ENCODE data around the gene IFNA14. TPM values are rescaled to one million over a fixed set of nuclear protein-coding genes. Genes with fewer than 3 reads are reported as not detected.

Gene IFNA14
- total RNA-seq (2014; rRNA removed; shearing (Covaris generic)) = not detected in 2 replicates

DNA sequence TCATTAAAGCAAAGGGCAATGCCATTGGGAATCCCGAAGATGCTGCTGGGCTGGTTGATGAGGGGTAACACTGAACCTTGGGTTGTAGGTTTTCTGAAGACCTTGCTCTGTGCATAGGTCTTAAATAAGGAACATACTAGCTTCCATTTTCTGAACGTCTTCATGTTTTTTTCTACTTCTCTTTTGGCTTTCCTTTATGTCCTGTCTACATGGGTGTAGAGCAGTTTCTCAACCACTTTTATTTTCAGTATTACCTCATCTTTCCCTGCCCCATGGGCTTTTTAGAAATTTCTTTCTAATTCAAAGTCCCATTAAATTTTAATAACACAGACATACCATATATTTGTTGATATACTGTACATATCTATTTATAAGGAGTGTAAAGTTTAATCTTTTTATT is at the start of gene IFNA14:
TSS of gene IFNA14 (minus strand) at position 95 of the 400 bp plus-strand sequence. CDS start at position 25, 70 bp downstream.
- no peak within 1 kb of the TSS for H3K27ac ChIP-seq

DNA sequence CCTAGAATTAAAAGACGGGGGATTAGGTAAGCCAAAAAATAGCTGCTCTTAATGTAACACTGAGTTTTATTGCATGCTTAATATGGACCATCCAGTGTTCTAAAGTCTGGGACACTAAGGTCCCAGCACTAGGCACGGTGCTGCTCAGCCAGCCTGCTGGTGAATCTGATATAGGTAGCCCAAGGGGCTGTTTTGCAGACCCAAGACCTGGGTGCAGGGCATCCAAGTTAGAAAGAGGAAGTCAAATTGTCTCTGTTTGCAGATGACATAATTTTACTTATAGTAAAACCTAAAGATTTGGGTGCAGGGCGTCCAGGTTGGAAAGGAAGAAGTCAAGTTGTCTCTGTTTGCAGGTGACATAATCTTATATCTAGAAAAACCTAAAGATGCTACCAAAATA is 47.5 kb upstream of the IFNA14 start:
- Histone ChIP-seq H3K36me3 (no peaks in the 10 kb centered on the region), H3K4me1 (no peaks in the 10 kb centered on the region), H3K27ac (no peak overlapping the region), H3K9me3 (replicated peaks) (no peaks in the 10 kb centered on the region), H3K4me3 (no peak overlapping the region), H3K27me3 (no peaks in the 10 kb centered on the region; the same call in 1 of the 2 replicates)
- no peak for DNase-seq

More for the DNA sequence above, at the start of gene IFNA14:
- Histone ChIP-seq H3K4me3 (no peak within 1 kb of the TSS), H3K4me1 (no peaks in the 10 kb centered on the region), H3K36me3 (no peaks in the 10 kb centered on the region), H3K9me3 (replicated peaks) (no peaks in the 10 kb centered on the region), H3K27me3 (no peaks in the 10 kb centered on the region)
- DNase-seq = no peak

DNA sequence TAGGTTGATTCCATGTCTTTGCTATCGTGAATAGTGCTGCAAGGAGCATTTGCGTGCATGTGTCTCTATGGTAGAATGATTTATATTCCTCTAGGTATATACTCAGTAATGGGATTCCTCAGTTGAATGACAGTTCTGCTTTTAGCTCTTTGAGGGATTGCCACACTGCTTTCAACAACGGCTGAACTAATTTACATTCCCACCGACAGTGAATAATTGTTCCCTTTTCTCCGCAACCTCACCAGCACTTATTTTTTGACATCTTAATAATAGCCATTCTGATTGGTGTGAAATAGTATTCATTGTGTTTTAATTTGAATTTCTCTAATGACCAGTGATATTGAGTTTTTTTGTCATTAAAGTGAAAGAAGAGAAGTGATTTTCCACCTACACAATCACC is 46.9 kb upstream of the IFNA14 start:
- Histone ChIP-seq H3K36me3 (no peaks in the 10 kb centered on the region), H3K4me1 (no peaks in the 10 kb centered on the region), H3K9me3 (replicated peaks) (no peaks in the 10 kb centered on the region), H3K27ac (no peak overlapping the region), H3K4me3 (no peak overlapping the region), H3K27me3 (no peaks in the 10 kb centered on the region)
- DNase-seq = no peak

DNA sequence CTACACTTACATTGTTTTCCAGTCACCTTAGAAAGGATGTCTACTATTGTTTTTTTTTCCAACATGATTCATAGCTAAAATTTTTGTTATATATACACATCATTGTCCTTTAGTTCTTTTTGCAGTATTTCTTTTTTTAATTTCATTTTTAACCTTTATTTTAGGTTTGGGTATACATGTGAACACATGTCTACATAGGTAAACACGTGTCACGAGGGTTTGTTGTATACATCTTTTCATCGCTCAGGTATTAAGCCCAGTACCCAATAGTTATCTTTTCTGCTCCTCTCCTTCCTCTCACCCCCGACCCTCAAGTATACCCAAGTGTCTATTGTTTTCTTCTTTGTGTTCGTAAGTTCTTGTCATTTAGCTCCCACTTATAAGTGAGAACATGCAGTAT is 46.3 kb upstream of the IFNA14 start:
- no peaks in the 10 kb centered on the region for H3K4me1 ChIP-seq
- no peak for DNase-seq

DNA sequence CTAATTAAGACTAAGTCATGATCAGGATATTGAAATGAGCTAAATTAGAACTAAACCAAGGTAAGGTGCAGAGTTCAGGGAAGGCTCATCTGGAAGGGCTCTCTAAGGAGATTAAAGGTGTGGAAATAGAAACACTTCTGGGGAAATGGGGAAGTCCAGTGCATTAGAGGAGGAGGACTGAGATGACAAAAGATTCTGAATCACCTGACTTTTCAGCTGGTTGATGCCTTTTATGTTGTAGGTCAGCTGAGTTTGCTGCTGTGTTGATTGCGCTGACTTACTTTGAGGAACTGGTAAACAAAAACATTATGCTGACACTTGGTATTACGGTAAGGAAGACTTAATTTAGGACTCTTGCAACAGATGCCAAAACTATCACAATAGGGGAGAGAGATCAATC is 41.5 kb upstream of the IFNA14 start:
- Histone ChIP-seq H3K27ac (no peak overlapping the region), H3K9me3 (replicated peaks) (no peaks in the 10 kb centered on the region), H3K4me3 (no peak overlapping the region), H3K36me3 (no peaks in the 10 kb centered on the region), H3K4me1 (no peaks in the 10 kb centered on the region), H3K27me3 (no peaks in the 10 kb centered on the region)
- no peak for DNase-seq

More for the DNA sequence above, 46.3 kb upstream of the IFNA14 start:
- Histone ChIP-seq H3K27me3 (no peaks in the 10 kb centered on the region), H3K4me3 (no peak overlapping the region), H3K9me3 (replicated peaks) (no peaks in the 10 kb centered on the region), H3K36me3 (no peaks in the 10 kb centered on the region), H3K27ac (no peak overlapping the region)

DNA sequence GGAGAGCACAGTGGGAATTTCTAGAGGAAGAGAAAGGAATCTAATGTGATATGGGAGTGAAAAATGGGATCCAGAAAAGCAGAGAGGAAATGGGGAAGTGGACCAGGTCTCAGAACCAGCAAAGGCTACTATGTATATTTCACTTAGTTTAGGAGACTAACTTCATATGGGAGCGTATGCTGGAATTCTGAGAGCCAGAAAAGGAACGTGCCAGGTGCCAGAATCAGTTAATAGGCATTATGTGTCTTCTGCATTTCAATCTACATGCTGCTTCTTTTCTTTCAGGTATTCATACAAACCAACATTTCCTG is 28.5 kb upstream of the IFNA14 start:
- DNase-seq = no peak
- H3K4me1 ChIP-seq = no peaks in the 10 kb centered on the region
- no peak overlapping the region for H3K27ac ChIP-seq
- H3K4me3 ChIP-seq = no peak overlapping the region
- no peaks in the 10 kb centered on the region for H3K27me3 ChIP-seq
- no peaks in the 10 kb centered on the region for H3K36me3 ChIP-seq
- H3K9me3 ChIP-seq (replicated peaks) = no peaks in the 10 kb centered on the region

DNA sequence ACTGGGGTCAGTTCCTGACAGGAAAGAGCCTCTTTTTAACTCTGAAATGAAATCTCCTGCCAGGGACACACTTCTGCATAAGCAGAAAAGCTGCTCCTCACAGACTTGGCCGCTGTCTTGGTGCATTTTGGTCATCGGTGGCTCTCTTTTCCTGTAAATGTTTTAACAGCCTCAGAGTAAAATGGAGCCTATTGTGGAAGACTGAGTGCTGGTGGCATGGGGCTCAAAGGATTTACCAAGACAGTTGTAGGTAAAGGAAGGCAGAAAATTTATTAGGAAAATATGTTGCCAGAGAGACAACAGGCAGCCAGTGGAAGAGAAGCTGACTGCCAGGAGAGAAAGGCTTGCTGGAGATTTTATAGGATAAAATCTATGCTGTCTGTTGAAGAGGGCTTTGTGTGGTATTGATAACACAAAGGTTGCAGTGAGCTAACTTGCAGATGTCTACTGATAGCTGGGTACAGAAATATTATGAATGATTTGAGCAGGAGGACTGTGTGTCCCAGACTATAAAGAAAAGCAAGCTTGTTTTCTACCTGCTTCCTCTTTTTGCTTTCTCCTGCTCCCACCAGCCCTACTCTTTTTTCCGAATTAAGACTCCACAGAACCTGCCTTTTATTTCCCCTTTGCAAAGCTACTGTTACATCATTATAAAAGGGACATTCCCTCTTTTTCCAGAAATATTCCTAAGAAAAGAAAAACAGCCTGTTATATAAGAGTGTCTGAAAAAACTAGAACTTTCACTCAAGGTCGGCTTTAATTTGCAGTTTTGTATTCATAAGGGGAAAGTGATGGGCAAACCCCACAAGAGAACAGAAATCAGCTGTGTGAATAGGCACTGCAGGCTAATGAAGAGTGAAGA is 27.9 kb upstream of the IFNA14 start:
- Histone ChIP-seq H3K9me3 (replicated peaks) (no peaks in the 10 kb centered on the region), H3K36me3 (no peaks in the 10 kb centered on the region), H3K4me3 (no peak overlapping the region), H3K4me1 (no peaks in the 10 kb centered on the region), H3K27ac (no peak overlapping the region), H3K27me3 (no peaks in the 10 kb centered on the region)
- DNase-seq = no peak

DNA sequence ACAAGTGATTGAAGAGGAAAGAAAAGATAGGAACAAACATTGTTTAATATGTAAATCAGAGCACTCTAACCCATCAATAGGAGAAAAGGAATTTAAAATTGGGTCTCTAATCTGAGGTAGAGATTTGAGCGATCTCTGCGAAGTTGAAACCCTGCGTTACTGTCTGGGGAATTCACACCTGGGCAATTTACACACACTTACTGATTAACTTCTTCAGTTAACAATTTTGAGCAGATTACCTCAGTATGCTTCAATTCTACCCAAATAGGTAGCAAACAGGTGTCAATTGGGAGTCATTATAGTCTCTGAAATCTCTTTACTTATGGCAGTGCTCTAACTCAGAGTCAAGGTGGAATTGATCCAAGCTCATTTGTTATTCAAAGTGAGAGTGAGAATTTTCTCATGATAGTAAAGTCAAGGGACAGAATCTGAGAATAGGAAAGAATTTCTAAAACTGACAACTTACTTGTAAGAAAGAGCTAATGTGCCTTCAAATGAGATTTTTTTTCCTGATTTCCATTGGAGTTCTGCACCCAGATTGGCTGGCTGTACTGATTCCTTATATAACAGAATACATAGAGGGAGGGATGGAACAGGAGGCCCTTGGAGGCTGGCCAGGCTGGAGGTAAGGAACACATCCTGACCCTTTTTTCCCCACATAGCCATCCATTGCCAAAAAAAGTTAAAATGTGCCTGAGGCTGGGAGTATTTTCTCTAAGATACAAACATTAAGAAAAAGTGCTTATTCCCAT is 27.1 kb upstream of the IFNA14 start:
- Histone ChIP-seq H3K4me1 (no peaks in the 10 kb centered on the region), H3K9me3 (replicated peaks) (no peaks in the 10 kb centered on the region), H3K27me3 (no peaks in the 10 kb centered on the region), H3K27ac (no peak overlapping the region), H3K36me3 (no peaks in the 10 kb centered on the region), H3K4me3 (no peak overlapping the region)
- no peak for DNase-seq

DNA sequence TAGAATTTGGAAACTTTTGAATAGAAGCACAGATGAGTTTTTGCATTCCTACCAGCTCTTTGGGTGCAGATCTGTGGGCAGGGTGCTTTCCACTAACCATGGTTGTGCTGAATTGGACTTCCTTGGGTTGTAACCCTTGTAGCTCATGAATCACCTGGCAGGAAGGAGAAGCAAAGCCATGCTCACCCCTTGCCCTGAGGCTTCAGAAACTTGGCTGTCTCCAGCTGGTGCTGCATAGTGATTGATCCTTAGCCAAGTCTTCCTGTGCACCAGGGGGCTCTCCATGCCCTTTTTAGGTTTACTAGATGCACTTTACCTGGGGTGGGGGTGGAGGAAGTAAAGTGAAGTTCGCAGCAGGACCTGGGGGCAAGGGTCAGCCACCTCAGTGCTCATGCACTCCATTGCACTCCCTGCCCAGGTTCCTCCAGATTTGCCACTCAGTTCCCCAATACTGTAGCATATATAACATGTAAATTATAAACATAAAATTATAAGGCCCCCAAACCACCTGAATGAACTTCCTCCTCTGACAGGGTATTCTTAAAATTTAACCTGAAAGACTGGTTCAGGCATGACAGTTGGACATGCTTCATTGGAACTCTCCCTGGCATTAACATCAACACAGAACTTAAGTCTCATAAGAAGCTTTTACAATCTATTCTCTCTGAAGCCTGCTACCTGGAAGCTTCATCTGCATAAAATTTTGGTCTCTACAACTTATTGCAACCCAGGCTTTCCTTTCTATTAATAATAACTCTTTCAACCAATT is 25.8 kb upstream of the IFNA14 start:
- H3K4me3 ChIP-seq = no peak overlapping the region
- H3K27ac ChIP-seq = no peak overlapping the region
- no peaks in the 10 kb centered on the region for H3K4me1 ChIP-seq
- no peaks in the 10 kb centered on the region for H3K36me3 ChIP-seq
- no peaks in the 10 kb centered on the region for H3K9me3 ChIP-seq (replicated peaks)
- H3K27me3 ChIP-seq = no peaks in the 10 kb centered on the region
- DNase-seq = no peak

DNA sequence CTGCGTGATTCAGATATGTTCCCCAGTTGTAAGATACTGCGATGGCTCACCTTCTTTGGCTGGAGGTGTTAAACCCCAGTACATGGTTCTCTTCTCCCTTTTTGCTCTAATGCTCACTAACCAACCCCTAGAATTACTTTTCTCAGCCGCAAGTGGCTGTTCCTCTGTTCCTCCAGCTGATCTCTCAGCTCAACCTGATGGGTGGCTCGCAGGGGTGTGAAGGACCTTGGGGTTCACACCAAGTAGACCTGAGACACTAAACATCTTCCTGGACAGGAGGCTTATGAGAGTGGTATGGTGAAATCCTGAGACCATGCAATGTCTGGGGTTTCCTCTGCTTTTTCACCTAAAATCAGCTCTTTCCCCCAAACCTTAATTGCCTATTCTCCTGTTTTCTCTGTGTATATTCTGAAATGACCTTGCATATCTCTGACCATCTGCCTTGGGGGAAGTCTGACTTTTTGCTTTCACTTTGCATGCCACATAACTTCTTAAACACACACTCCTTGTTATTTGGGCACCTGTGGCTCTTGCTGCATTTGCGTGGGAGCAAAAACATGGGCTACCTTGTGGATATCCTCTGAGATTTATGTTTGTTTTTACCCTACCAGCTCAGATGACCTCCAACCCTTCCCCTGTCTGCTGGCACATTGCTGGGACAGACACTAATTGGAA is 15.9 kb upstream of the IFNA14 start:
- Histone ChIP-seq H3K9me3 (replicated peaks) (no peaks in the 10 kb centered on the region), H3K27me3 (peaks cover 3% of the 10 kb centered on the region; the same call in 1 of the 2 replicates), H3K4me1 (no peaks in the 10 kb centered on the region), H3K4me3 (no peak overlapping the region), H3K27ac (no peak overlapping the region), H3K36me3 (no peaks in the 10 kb centered on the region)
- DNase-seq = no peak

DNA sequence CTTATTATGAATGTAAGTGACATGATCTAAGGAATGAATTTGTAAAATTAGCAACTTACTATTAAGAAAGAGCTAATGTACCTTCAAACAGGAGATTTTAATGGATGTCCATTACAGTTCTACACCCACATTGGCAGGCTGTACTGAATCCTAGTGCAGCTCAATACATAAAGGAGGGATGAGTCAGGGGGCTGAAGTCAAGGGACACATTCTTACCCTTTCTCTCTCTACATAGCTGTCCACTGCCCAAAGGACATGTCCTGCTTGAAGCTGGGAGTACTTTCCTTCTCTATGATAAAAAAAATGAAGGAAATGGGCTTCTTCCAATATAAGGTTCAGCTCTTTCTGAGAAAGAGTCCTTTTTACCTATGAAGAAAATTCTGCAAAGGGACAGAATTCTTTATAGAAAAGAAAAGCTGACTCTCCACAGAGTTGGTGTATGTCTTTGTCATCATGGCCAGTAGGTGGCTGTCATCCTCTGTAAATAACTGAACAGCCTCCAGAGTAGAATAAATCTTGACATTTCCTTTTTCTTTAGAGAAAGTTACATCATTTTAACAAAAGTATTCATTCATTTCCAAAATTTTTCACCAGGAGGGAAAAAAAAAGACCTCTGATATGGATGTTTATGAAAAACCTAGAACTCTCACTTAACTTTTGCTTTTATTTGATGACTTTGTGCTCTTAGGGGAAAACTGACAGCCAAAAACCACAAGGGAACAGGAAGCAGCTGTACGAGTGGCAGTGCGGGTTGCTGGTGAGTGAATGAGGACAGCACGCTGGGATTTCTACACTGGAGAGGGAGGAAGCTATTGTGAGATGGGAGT is 13.1 kb upstream of the IFNA14 start:
- H3K27me3 ChIP-seq = peaks cover 3% of the 10 kb centered on the region; the same call in 1 of the 2 replicates
- no peaks in the 10 kb centered on the region for H3K4me1 ChIP-seq
- no peaks in the 10 kb centered on the region for H3K36me3 ChIP-seq
- no peak overlapping the region for H3K27ac ChIP-seq
- H3K9me3 ChIP-seq (replicated peaks) = no peaks in the 10 kb centered on the region
- peak; percentile 35 to 63 for DNase-seq
- no peak overlapping the region for H3K4me3 ChIP-seq

DNA sequence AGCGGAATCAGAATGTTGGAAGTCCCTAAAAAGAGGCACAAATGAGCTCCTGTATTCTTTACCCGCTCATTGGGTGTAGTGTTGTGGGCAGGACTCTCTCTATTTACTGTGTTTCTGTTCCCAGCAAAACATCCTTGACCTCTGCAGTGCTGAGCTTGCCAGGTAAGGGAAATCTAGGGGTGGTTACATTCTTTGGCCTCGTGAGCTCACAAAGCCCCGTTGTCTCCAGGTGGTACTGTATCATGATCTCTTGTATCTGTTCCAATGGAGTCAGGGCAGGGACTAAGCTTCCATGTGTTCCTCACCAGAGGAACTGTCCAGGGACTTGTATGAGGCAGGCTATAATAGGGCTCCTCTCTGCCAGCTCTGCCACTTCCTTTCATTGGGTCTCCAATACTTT is 11.8 kb upstream of the IFNA14 start:
- Histone ChIP-seq H3K27ac (no peak overlapping the region), H3K4me1 (no peaks in the 10 kb centered on the region), H3K9me3 (replicated peaks) (no peaks in the 10 kb centered on the region), H3K27me3 (peaks cover 3% of the 10 kb centered on the region; the same call in 1 of the 2 replicates), H3K36me3 (no peaks in the 10 kb centered on the region), H3K4me3 (no peak overlapping the region)
- DNase-seq = no peak

DNA sequence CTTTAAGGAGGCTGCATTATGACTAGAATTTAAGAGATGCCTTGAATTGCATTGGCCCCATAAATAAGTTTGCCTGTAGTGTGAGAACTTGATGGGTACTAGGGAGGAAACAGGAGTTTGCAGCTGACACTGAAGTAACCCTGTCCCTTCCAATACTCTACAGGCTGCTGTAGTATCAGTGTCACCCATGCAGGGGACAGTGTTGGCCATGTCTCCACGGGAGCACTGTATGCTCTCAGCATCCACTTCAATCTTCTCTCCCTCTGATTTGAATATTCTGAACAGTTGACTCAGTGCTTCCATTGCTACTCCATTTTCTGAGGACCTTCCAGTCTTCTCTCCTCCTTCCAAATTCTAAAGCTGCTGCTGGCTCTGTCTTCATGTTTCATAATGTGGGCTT is 11.4 kb upstream of the IFNA14 start:
- peaks cover 3% of the 10 kb centered on the region; the same call in 1 of the 2 replicates for H3K27me3 ChIP-seq
- H3K27ac ChIP-seq = no peak overlapping the region
- H3K4me1 ChIP-seq = no peaks in the 10 kb centered on the region
- no peaks in the 10 kb centered on the region for H3K9me3 ChIP-seq (replicated peaks)
- no peak for DNase-seq
- no peak overlapping the region for H3K4me3 ChIP-seq
- no peaks in the 10 kb centered on the region for H3K36me3 ChIP-seq

DNA sequence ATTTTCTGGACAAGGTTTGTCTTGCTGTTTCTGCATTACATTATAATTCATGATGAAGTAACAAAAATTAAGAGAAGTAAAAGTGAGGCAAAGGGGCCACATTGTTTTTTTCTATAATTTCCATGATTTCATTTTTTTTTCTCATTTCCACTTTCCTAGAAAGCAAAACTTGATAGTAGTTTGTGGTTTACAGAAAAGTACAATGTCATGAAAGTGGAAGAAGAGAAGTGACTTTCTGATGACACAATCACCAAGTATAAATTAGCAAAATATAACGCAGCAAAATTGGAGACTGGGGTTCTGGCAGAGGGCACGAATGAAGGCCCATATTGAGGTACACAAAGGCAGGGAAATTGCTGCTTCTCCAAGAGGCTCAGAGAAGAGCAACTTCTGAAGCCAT is 5.0 kb upstream of the IFNA14 start:
- no peak overlapping the region for H3K27ac ChIP-seq
- H3K4me3 ChIP-seq = no peak overlapping the region
- no peaks in the 10 kb centered on the region for H3K9me3 ChIP-seq (replicated peaks)
- no peaks in the 10 kb centered on the region for H3K27me3 ChIP-seq
- no peaks in the 10 kb centered on the region for H3K4me1 ChIP-seq
- DNase-seq = no peak
- no peaks in the 10 kb centered on the region for H3K36me3 ChIP-seq
